H1 (cell line): ENCODE results near the gene ZNF598. TPM values are rescaled to one million over a fixed set of nuclear protein-coding genes. Genes with fewer than 3 reads are reported as not detected.

Source experiments
- CTCF ChIA-PET: fragments of 300-600 bp; sonication (Branson Sonifier 250); formaldehyde crosslinking; loops from one replicate; lab custom pipeline; 2021; ENCODE audit not compliant: partially characterized antibody; lab: Charles Lee
- POLR2A ChIA-PET: fragments of 300-600 bp; sonication (Branson Sonifier 250); formaldehyde crosslinking; loops from one replicate; lab custom pipeline; 2021; ENCODE audit warnings: inconsistent platforms; ENCODE audit not compliant: partially characterized antibody; lab: Charles Lee
- DNase-seq, 2 experiments: peaks; one replicate each; pipeline versions ENCODE4 v3.0.0 to v3.0.0-alpha.2; 2010 to 2022; ENCODE audit warnings: low spot score in 2 of 2, low read depth in 1 of 2, mixed read lengths in 1 of 2
- FAIRE-seq: peaks from 2 replicates; lab custom pipeline; 2011; peaks lifted over from hg19 to GRCh38; lab: Jason Lieb, UNC
- H2AFZ ChIP-seq: 2 replicates; pipeline ENCODE4 v1.8.1; 2012; ENCODE audit warnings: low read length, inconsistent platforms
- H2AK5ac ChIP-seq: 2 replicates; pipeline ENCODE4 v1.6.1; 2013; ENCODE audit warnings: low read depth, low read length
- H2BK120ac ChIP-seq: replicated peaks from 2 replicates; pipeline ENCODE3; 2013; ENCODE audit warnings: low read depth, low read length, inconsistent platforms
- H2BK12ac ChIP-seq: 2 replicates; pipeline ENCODE4 v1.6.1; 2013; ENCODE audit warnings: low read depth, low read length
- H2BK15ac ChIP-seq: 2 replicates; pipeline ENCODE4 v1.6.1; 2013; ENCODE audit warnings: low read length
- H2BK20ac ChIP-seq: 2 replicates; pipeline ENCODE4 v1.6.1; 2013; ENCODE audit warnings: low read length
- H2BK5ac ChIP-seq: 2 replicates; pipeline ENCODE4 v1.6.1; 2013; ENCODE audit warnings: low read depth, low read length
- H3K14ac ChIP-seq: 2 replicates; pipeline ENCODE4 v1.6.1; 2013; ENCODE audit warnings: inconsistent platforms; ENCODE audit not compliant: insufficient read length
- H3K18ac ChIP-seq: 2 replicates; pipeline ENCODE4 v1.6.1; 2013; ENCODE audit warnings: low read length; ENCODE audit errors: extremely low read depth
- H3K23ac ChIP-seq: 2 replicates; pipeline ENCODE4 v1.6.1; 2013; ENCODE audit warnings: inconsistent platforms; ENCODE audit not compliant: insufficient read length
- H3K23me2 ChIP-seq: 2 replicates; pipeline ENCODE4 v1.6.1; 2013; ENCODE audit warnings: low read depth, low read length
- H3K27ac ChIP-seq: 2 replicates; pipeline ENCODE4 v1.6.1; 2011; ENCODE audit warnings: low read depth, low read length, inconsistent platforms
- H3K27me3 ChIP-seq, 4 experiments: replicated peaks in 1 of 4; 1 replicate in 1 of 4; 2 replicates in 3 of 4; pipeline versions ENCODE4 v1.6.1 to v1.8.1; 2011 to 2013; ENCODE audit warnings: low read length in 3 of 4, mild to moderate bottlenecking in 3 of 4, inconsistent platforms in 2 of 4, mixed read lengths in 2 of 4, moderate library complexity in 1 of 4; ENCODE audit not compliant: control insufficient read depth in 3 of 4, insufficient read depth in 3 of 4; ENCODE audit errors: extremely low read depth in 1 of 4
- H3K36me3 ChIP-seq, 4 experiments: 2 replicates each; pipeline versions ENCODE4 v1.6.1 to v1.8.1; 2011 to 2013; ENCODE audit warnings: mild to moderate bottlenecking in 4 of 4, low read length in 3 of 4, moderate library complexity in 2 of 4, control low read depth in 1 of 4, inconsistent platforms in 1 of 4; ENCODE audit not compliant: insufficient read depth in 4 of 4, control insufficient read depth in 2 of 4
- H3K4ac ChIP-seq: replicated peaks from 2 replicates; pipeline ENCODE3; 2013; ENCODE audit warnings: low read length, low read depth, mixed read lengths, inconsistent platforms; ENCODE audit not compliant: insufficient read length
- H3K4me1 ChIP-seq, 4 experiments: replicated peaks in 1 of 4; 1 replicate in 1 of 4; 2 replicates in 3 of 4; pipeline versions ENCODE4 v1.6.1 to v1.8.1; 2011 to 2013; ENCODE audit warnings: low read length in 3 of 4, inconsistent platforms in 2 of 4, mixed read lengths in 1 of 4; ENCODE audit not compliant: insufficient read depth in 4 of 4, control insufficient read depth in 3 of 4
- H3K4me2 ChIP-seq, 2 experiments: 2 replicates each; pipeline versions ENCODE4 v1.6.1 to v1.8.1; 2011 to 2013; ENCODE audit warnings: low read depth in 2 of 2, low read length in 2 of 2, control low read depth in 1 of 2, inconsistent platforms in 1 of 2, mild to moderate bottlenecking in 1 of 2; ENCODE audit not compliant: insufficient read depth in 1 of 2
- H3K4me3 ChIP-seq, 4 experiments: fragments of 200-600, 300-600 bp in 1 of 4; sonication (generic), shearing (Covaris generic), sonication (Bioruptor Twin) in 1 of 4; 2 replicates each; pipeline versions ENCODE4 v1.5.1 to v1.8.1; 2011 to 2016; ENCODE audit warnings: low read length in 4 of 4, low read depth in 3 of 4, control low read depth in 2 of 4, inconsistent platforms in 2 of 4, mild to moderate bottlenecking in 2 of 4, mixed read lengths in 1 of 4, moderate library complexity in 1 of 4; ENCODE audit not compliant: insufficient read depth in 2 of 4; ENCODE audit errors: extremely low read depth in 1 of 4
- H3K56ac ChIP-seq: replicated peaks from 2 replicates; pipeline ENCODE3; 2013; ENCODE audit warnings: low read depth, mild to moderate bottlenecking, mixed read lengths, low read length, inconsistent platforms; ENCODE audit not compliant: insufficient read length
- H3K79me1 ChIP-seq: 2 replicates; pipeline ENCODE4 v1.6.1; 2013; ENCODE audit warnings: low read depth, low read length, control low read depth
- H3K79me2 ChIP-seq, 2 experiments: 2 replicates each; pipeline versions ENCODE4 v1.6.1 to v1.8.1; 2012 to 2013; ENCODE audit warnings: low read length in 2 of 2, mild to moderate bottlenecking in 2 of 2, inconsistent platforms in 1 of 2; ENCODE audit not compliant: insufficient read depth in 2 of 2, control insufficient read depth in 1 of 2
- H3K9ac ChIP-seq, 4 experiments: replicated peaks in 1 of 4; 1 replicate in 1 of 4; 2 replicates in 3 of 4; pipeline versions ENCODE4 v1.6.1 to v1.8.1; 2011 to 2013; ENCODE audit warnings: low read depth in 3 of 4, low read length in 3 of 4, control low read depth in 2 of 4, mild to moderate bottlenecking in 2 of 4, moderate library complexity in 2 of 4, inconsistent platforms in 1 of 4; ENCODE audit errors: extremely low read depth in 1 of 4
- H3K9me3 ChIP-seq, 2 experiments: 2 replicates each; pipeline versions ENCODE4 v1.6.1 to v1.8.1; 2012 to 2013; ENCODE audit warnings: mild to moderate bottlenecking in 2 of 2, moderate library complexity in 2 of 2, control low read depth in 1 of 2, inconsistent platforms in 1 of 2, low read depth in 1 of 2, low read length in 1 of 2, mixed read lengths in 1 of 2; ENCODE audit not compliant: insufficient read depth in 2 of 2
- H4K20me1 ChIP-seq, 2 experiments: replicated peaks in 1 of 2; 2 replicates each; pipeline versions ENCODE3 to v1.8.1; 2011 to 2013; ENCODE audit warnings: inconsistent platforms in 2 of 2, low read length in 2 of 2, mild to moderate bottlenecking in 1 of 2; ENCODE audit not compliant: insufficient read depth in 2 of 2, control insufficient read depth in 1 of 2
- H4K5ac ChIP-seq: 2 replicates; pipeline ENCODE4 v1.6.1; 2013; ENCODE audit warnings: low read length, low read depth, mixed read lengths, inconsistent platforms; ENCODE audit not compliant: insufficient read length
- H4K8ac ChIP-seq: 2 replicates; pipeline ENCODE4 v1.8.0; 2013; ENCODE audit warnings: mild to moderate bottlenecking, moderate library complexity, low read length, inconsistent platforms; ENCODE audit not compliant: insufficient read depth; ENCODE audit errors: extremely low read depth
- H4K91ac ChIP-seq: replicated peaks from 2 replicates; pipeline ENCODE3; 2013; ENCODE audit warnings: low read length, mixed read lengths, inconsistent platforms; ENCODE audit not compliant: insufficient read length
- ASH2L ChIP-seq: fragments of 200-600, 300-600 bp; sonication (generic); IDR thresholded peaks from one replicate; pipeline ENCODE4 v1.7.1; 2017; ENCODE audit warnings: low read length
- CBX8 ChIP-seq: fragments of 300-800, 300-1000 bp; sonication (generic); IDR thresholded peaks from 2 replicates; pipeline ENCODE4 v1.7.1; 2016; ENCODE audit warnings: low read depth, low read length, borderline replicate concordance
- CREB1 ChIP-seq: IDR thresholded peaks from 2 replicates; pipeline ENCODE4 v1.6.1; 2012; ENCODE audit warnings: inconsistent platforms
- FOSL1 ChIP-seq: IDR thresholded peaks from 2 replicates; pipeline ENCODE4 v1.6.1; 2011; ENCODE audit warnings: mild to moderate bottlenecking, low read depth, low read length, moderate library complexity; ENCODE audit not compliant: insufficient read depth
- HDAC6 ChIP-seq: IDR thresholded peaks from one replicate; pipeline ENCODE4 v1.7.1; 2012; ENCODE audit warnings: low read depth, mild to moderate bottlenecking, inconsistent platforms, low read length, moderate library complexity
- KDM4A ChIP-seq: IDR thresholded peaks from one replicate; pipeline ENCODE4 v1.7.1; 2012; ENCODE audit warnings: low read depth, mild to moderate bottlenecking, moderate library complexity, low read length, inconsistent platforms; ENCODE audit not compliant: severe bottlenecking
- KDM5A ChIP-seq: fragments of 200-600 bp; IDR thresholded peaks from 2 replicates; pipeline ENCODE4 v1.7.1; 2012; ENCODE audit warnings: mild to moderate bottlenecking, low read length, inconsistent platforms, mixed read lengths
- NRF1 ChIP-seq: IDR thresholded peaks from 2 replicates; pipeline ENCODE4 v1.6.1; 2011; ENCODE audit warnings: mild to moderate bottlenecking, low read depth, low read length, improper control_type of control experiment
- POLR2AphosphoS5 ChIP-seq: IDR thresholded peaks from 2 replicates; pipeline ENCODE4 v1.6.1; 2011; ENCODE audit warnings: low read depth, low read length
- POU5F1 ChIP-seq: IDR thresholded peaks from 2 replicates; pipeline ENCODE4 v1.6.1; 2011; ENCODE audit warnings: low read depth, mild to moderate bottlenecking, low read length, moderate library complexity
- SIN3A ChIP-seq, 2 experiments: IDR thresholded peaks in 1 of 2; conservative IDR thresholded peaks in 1 of 2; 2 replicates each; pipeline ENCODE4 v1.6.1; 2011 to 2012; ENCODE audit warnings: low read length in 2 of 2, improper control_type of control experiment in 1 of 2, low read depth in 1 of 2, mild to moderate bottlenecking in 1 of 2
- SUZ12 ChIP-seq: fragments of 200-600 bp; sonication (generic); IDR thresholded peaks from 2 replicates; pipeline ENCODE4 v1.6.1; 2012; ENCODE audit warnings: mild to moderate bottlenecking, inconsistent platforms, low read length, moderate library complexity, mixed read lengths
- TAF1 ChIP-seq: IDR thresholded peaks from 2 replicates; pipeline ENCODE4 v1.6.1; 2011; ENCODE audit warnings: mild to moderate bottlenecking, low read depth, low read length
- WGBS, 2 experiments: shearing (Covaris generic) in 1 of 2; methylation state at CpG; one replicate each; pipeline versions ENCODE4 v1.1.6 to v1.1.7; 2013 to 2015; ENCODE audit warnings: low lambda C conversion rate in 2 of 2, mixed read lengths in 2 of 2, inconsistent platforms in 1 of 2, low coverage in 1 of 2, missing lambda C conversion rate in 1 of 2; ENCODE audit not compliant: insufficient replicate concordance in 2 of 2, insufficient coverage in 1 of 2, insufficient read length in 1 of 2; ENCODE audit errors: extremely low coverage in 1 of 2, missing lambda C conversion rate in 1 of 2; 5-methylcytosine and 5-hydroxymethylcytosine counted together
- polyA plus RNA-seq, 7 experiments: library from polyadenylated mRNA; depleted of rRNA in 3 of 7; stranded (reverse) in 5 of 7; unstranded in 2 of 7; fragments of >200 nt in 5 of 7; fragments of 200-250 nt in 2 of 7; gene quantifications; 1 replicate in 5 of 7; 2 replicates in 1 of 7; 4 replicates in 1 of 7; pipeline versions ENCODE4 v1.2.1 to v1.2.3, GENCODE V29; 2011 to 2013; ENCODE audit warnings: missing spikeins in 2 of 7, mixed read lengths in 2 of 7
- total RNA-seq: library from RNA; stranded (reverse); fragmentation: NEBNext Ultra II Directional; extraction: Animal tissue kit (Norgen Biotek cat#: 25700); gene quantifications from 2 replicates; pipeline ENCODE4 v1.2.1, GENCODE V29; 2021
- TF ChIP-seq, protein P1 (sequence below): IDR thresholded peaks from 2 replicates; pipeline ENCODE4 v1.6.1; 2012; ENCODE audit warnings: inconsistent platforms

The ZNF598 gene
- total and polyA plus RNA-seq, 2 of the 8 experiments (the other 6 are each of a cell fraction or from before 2014, with no cell fraction given): 29.3 to 47.6 TPM

DNA sequence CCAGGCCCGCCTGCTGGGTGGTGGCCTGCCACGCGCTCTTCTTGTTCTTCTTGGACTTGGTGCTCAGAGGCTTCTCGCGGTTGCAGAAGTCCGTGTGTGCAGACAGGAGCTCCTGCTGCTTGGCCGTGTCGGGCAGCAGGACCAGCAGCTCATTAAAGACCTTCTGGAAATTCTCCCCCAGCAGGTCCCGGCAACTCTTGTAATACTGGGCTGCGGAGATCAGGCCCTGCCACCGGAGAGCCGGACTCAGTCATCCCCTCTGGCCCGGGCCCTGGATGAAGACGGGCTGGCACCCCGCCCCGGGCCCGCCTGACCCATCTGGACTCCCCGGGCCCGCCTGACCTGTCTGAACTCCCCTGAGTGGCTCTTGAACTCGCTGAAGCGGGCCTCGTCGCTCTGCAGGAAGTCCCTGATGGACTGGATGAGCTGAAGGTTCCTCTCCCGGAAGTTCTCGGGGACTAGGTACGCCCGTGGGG is 11.2 kb downstream of the ZNF598 start:
- H3K4me3 ChIP-seq: no peak overlapping the region
- H3K23me2 ChIP-seq: no peaks in the 10 kb centered on the region
- no peak overlapping the region for H3K18ac ChIP-seq
- H4K8ac ChIP-seq: no peak overlapping the region
- no peak overlapping the region for H3K23ac ChIP-seq
- no peak overlapping the region for H2BK120ac ChIP-seq
- no peaks in the 10 kb centered on the region for H3K79me1 ChIP-seq
- no peak overlapping the region for H2AFZ ChIP-seq
- no peak overlapping the region for H2BK5ac ChIP-seq
- H4K20me1 ChIP-seq: peaks cover 14 to 29% of the 10 kb centered on the region in 2 experiments
- POLR2A ChIA-PET: interaction anchor here (2.6 to 28.2 kb wide), 3 partner anchors 20 to 157 kb away, joined by 7 to 736 read pairs (median 9); partner anchors contain the start of genes NDUFB10, RNF151, RPS2 and TBL3
- H3K4me2 ChIP-seq: no peak overlapping the region
- peaks cover 0 to 2% (median under 1%) of the 10 kb centered on the region in 4 experiments; a peak in 3 of 7 replicates for H3K4me1 ChIP-seq
- H2AK5ac ChIP-seq: no peak overlapping the region
- 92% methylated on average over 24 of the region's 27 CpGs; no CpG with 5 or more reads in 1 of the 2 experiments for WGBS, 2 experiments
- H3K27ac ChIP-seq: no peak overlapping the region
- H3K9ac ChIP-seq: no peak overlapping the region
- DNase-seq (no peak), FAIRE-seq (no peak)
- peaks cover 0 to 5% of the 10 kb centered on the region in 2 experiments; a peak in 1 of 4 replicates for H3K79me2 ChIP-seq
- no peak overlapping the region for H3K14ac ChIP-seq
- no peak overlapping the region for H2BK15ac ChIP-seq
- H3K56ac ChIP-seq: no peak overlapping the region
- peaks cover 0 to under 1% (median 0%) of the 10 kb centered on the region in 4 experiments; a peak in 1 of 7 replicates for H3K27me3 ChIP-seq
- H3K36me3 ChIP-seq: peaks cover 24 to 52% (median 42%) of the 10 kb centered on the region in 4 experiments
- no peaks in the 10 kb centered on the region for H3K9me3 ChIP-seq
- H3K4ac ChIP-seq: no peak overlapping the region
- H2BK20ac ChIP-seq: no peak overlapping the region
- H4K5ac ChIP-seq: no peak overlapping the region
- no peak overlapping the region for H4K91ac ChIP-seq
- CTCF ChIA-PET: interaction anchor here (0.5 to 2.8 kb wide), 4 partner anchors 15 to 294 kb away, joined by 3 to 8 read pairs (median 4); no protein-coding TSS in a partner anchor
- no peak overlapping the region for H2BK12ac ChIP-seq
- TF ChIP-seq TAF1: no peak
- TF ChIP-seq NRF1: no peak
- no peak for TF ChIP-seq KDM5A
- no peak for TF ChIP-seq HDAC6
- TF ChIP-seq POLR2AphosphoS5: no peak
- no peak for TF ChIP-seq CBX8
- TF ChIP-seq KDM4A: no peak
- TF ChIP-seq SIN3A (conservative IDR thresholded peaks at IDR 0.05 in 1 of 2, IDR thresholded peaks at IDR 0.05 in 1 of 2; ENCODE audit: low read depth in 1 of 2, low read length in 2 of 2): no peak
- TF ChIP-seq CREB1: no peak
- no peak for TF ChIP-seq FOSL1
- no peak for TF ChIP-seq ASH2L
- TF ChIP-seq SUZ12: no peak
- no peak for TF ChIP-seq POU5F1
- TF ChIP-seq, protein P1, sequence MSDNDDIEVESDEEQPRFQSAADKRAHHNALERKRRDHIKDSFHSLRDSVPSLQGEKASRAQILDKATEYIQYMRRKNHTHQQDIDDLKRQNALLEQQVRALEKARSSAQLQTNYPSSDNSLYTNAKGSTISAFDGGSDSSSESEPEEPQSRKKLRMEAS: no peak
